Neutrophil (primary cell): ENCODE results near the gene NR6A1.

ENCODE experiments used
- H3K27ac ChIP-seq: fragments of 200-600 bp; sonication (generic); 2 replicates; pipeline ENCODE4 v1.5.1; 2016; ENCODE audit warnings: mild to moderate bottlenecking, moderate library complexity
- H3K27me3 ChIP-seq: fragments of 200-600 bp; sonication (generic); 2 replicates; pipeline ENCODE4 v1.6.0; 2016; ENCODE audit warnings: mild to moderate bottlenecking
- H3K36me3 ChIP-seq: fragments of 200-600 bp; sonication (generic); 2 replicates; pipeline ENCODE4 v1.5.1; 2017
- H3K4me1 ChIP-seq, 2 experiments: fragments of 200-600 bp in 1 of 2; sonication (generic) in 1 of 2; 1 replicate in 1 of 2; 2 replicates in 1 of 2; pipeline versions ENCODE4 v1.5.1 to v1.6.1; 2013 to 2016; ENCODE audit warnings: low read depth in 1 of 2, low read length in 1 of 2, mild to moderate bottlenecking in 1 of 2, moderate library complexity in 1 of 2; ENCODE audit not compliant: control insufficient read depth in 1 of 2, insufficient read depth in 1 of 2
- H3K4me3 ChIP-seq, 2 experiments: fragments of 200-600 bp in 1 of 2; sonication (generic) in 1 of 2; 1 replicate in 1 of 2; 2 replicates in 1 of 2; pipeline ENCODE4 v1.5.1; 2013 to 2016; ENCODE audit warnings: low read depth in 1 of 2, low read length in 1 of 2, mild to moderate bottlenecking in 1 of 2, moderate library complexity in 1 of 2
- H3K9me3 ChIP-seq: fragments of 200-600 bp; sonication (generic); 2 replicates; pipeline ENCODE4 v1.5.1; 2016
- CTCF ChIP-seq: fragments of 200-600 bp; sonication (generic); IDR thresholded peaks from 2 replicates; pipeline ENCODE4 v1.5.1; 2016; ENCODE audit warnings: antibody characterized with exemption

Gene NR6A1

GRCh38 chr9:124520206-124520596, 250.9 kb downstream of the NR6A1 start:
- Histone ChIP-seq H3K4me1 (no peaks in the 10 kb centered on the region), H3K36me3 (peaks cover 46% of the 10 kb centered on the region), H3K4me3 (no peak overlapping the region), H3K9me3 (no peaks in the 10 kb centered on the region), H3K27me3 (no peaks in the 10 kb centered on the region), H3K27ac (no peak overlapping the region)
- no peak for TF ChIP-seq CTCF

GRCh38 chr9:124518116-124518515, 253.0 kb downstream of the NR6A1 start:
- Histone ChIP-seq H3K27me3 (peaks cover 10% of the 10 kb centered on the region), H3K36me3 (peaks cover 34% of the 10 kb centered on the region), H3K27ac (no peak overlapping the region), H3K9me3 (no peaks in the 10 kb centered on the region), H3K4me3 (no peak overlapping the region), H3K4me1 (no peaks in the 10 kb centered on the region)
- TF ChIP-seq CTCF = no peak

- Histone ChIP-seq H3K27me3 (peaks cover 15% of the 10 kb centered on the region), H3K9me3 (no peaks in the 10 kb centered on the region), H3K27ac (no peak overlapping the region), H3K4me3 (no peak overlapping the region), H3K4me1 (no peaks in the 10 kb centered on the region), H3K36me3 (peaks cover 29% of the 10 kb centered on the region)
- TF ChIP-seq CTCF = no peak
Observed at GRCh38 chr9:124517600-124517999, 253.5 kb downstream of the NR6A1 start.

- Histone ChIP-seq H3K36me3 (peaks cover 3% of the 10 kb centered on the region), H3K27me3 (peaks cover 33% of the 10 kb centered on the region), H3K27ac (no peak overlapping the region), H3K4me3 (no peak overlapping the region), H3K4me1 (no peaks in the 10 kb centered on the region), H3K9me3 (no peaks in the 10 kb centered on the region)
- no peak for TF ChIP-seq CTCF
Observed at GRCh38 chr9:124514874-124515273, 256.2 kb downstream of the NR6A1 start.

- no peaks in the 10 kb centered on the region for H3K9me3 ChIP-seq
- H3K27me3 ChIP-seq = peaks cover 33% of the 10 kb centered on the region
- H3K4me1 ChIP-seq = no peaks in the 10 kb centered on the region
- H3K27ac ChIP-seq = no peak overlapping the region
- no peak for TF ChIP-seq CTCF
- no peak overlapping the region for H3K4me3 ChIP-seq
- peaks cover 2% of the 10 kb centered on the region for H3K36me3 ChIP-seq
Observed at GRCh38 chr9:124514125-124514524, 257.0 kb downstream of the NR6A1 start.
